Measurements from ENCODE around the gene NUDT16L1. TPM values are rescaled to one million over a fixed set of nuclear protein-coding genes. Genes with fewer than 3 reads are reported as not detected.

The NUDT16L1 gene
- total RNA-seq, 4 donors from 2014 or later = 15.4 to 48.3 (median 33.1) TPM

DNA sequence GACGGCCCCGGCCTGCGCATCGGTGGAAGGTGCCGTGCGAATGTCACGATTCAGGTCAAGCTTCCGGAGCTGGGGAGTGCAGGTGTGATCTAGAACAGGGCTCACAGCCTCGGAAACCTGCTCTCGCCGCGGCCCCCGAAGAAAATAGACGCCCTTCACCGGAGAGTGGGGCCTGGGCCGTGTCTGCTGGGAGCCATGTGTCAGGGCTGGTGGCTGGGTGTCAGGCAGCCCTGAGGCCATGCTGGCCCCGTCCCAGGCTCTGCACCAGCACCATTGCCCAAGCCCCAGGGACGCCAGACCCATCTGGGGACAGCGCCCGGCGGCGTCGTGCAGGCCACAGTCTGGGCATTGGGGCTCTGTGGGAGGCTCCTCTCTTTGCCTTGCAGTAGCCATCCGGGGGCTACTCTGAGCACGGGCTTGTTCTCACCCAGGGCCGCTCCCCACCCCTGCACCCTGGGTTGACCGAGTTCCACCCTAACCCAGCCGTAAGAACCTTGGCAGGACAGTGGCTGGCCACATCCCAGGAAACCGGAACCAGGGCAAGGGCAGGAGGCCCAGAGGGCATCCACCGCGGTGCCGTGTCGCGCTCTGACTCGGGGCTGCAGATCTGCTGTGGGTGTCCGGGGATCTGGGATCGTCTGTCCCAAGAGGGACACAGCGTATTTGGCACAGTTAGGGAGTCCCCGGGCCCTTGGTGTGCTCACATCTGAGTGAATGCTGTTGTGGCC is 5.3 kb upstream of the NUDT16L1 start:
- no peaks in the 10 kb centered on the region for H3K9me3 ChIP-seq
- no peak overlapping the region for H3K27ac ChIP-seq
- H3K27me3 ChIP-seq = no peaks in the 10 kb centered on the region
- H3K4me3 ChIP-seq = no peak overlapping the region
- intact Hi-C loops (cut with DNase I; ENCODE audit: low total_unique reads) = no loop called here
- no peaks in the 10 kb centered on the region for H3K36me3 ChIP-seq
- TF ChIP-seq, protein P1, sequence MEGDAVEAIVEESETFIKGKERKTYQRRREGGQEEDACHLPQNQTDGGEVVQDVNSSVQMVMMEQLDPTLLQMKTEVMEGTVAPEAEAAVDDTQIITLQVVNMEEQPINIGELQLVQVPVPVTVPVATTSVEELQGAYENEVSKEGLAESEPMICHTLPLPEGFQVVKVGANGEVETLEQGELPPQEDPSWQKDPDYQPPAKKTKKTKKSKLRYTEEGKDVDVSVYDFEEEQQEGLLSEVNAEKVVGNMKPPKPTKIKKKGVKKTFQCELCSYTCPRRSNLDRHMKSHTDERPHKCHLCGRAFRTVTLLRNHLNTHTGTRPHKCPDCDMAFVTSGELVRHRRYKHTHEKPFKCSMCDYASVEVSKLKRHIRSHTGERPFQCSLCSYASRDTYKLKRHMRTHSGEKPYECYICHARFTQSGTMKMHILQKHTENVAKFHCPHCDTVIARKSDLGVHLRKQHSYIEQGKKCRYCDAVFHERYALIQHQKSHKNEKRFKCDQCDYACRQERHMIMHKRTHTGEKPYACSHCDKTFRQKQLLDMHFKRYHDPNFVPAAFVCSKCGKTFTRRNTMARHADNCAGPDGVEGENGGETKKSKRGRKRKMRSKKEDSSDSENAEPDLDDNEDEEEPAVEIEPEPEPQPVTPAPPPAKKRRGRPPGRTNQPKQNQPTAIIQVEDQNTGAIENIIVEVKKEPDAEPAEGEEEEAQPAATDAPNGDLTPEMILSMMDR (IDR thresholded peaks at IDR 0.05) = no peak
- no peak for TF ChIP-seq POLR2A (IDR thresholded peaks at IDR 0.05)
- DNase-seq = no peak
- H3K4me1 ChIP-seq = no peaks in the 10 kb centered on the region

DNA sequence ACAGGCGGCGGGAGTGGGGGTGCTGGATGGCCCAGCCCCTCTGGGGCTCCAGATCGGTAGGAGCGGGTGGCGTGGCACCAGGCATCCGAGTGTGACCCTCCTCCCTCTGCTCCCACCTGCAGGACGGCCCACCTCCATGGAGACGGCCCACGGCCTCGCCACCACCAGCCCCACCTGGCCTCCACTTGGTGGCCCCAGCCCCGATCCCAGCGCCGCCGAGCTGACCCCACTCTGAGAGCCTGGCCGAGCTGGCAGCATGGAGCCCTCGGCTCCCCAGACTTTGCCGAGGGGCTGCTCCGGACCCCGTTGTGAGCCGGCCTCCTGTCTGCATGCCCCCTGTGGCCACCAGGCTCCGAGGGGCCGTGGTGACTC is 4.7 kb upstream of the NUDT16L1 start:
- DNase-seq = no peak
- no peaks in the 10 kb centered on the region for H3K36me3 ChIP-seq

DNA sequence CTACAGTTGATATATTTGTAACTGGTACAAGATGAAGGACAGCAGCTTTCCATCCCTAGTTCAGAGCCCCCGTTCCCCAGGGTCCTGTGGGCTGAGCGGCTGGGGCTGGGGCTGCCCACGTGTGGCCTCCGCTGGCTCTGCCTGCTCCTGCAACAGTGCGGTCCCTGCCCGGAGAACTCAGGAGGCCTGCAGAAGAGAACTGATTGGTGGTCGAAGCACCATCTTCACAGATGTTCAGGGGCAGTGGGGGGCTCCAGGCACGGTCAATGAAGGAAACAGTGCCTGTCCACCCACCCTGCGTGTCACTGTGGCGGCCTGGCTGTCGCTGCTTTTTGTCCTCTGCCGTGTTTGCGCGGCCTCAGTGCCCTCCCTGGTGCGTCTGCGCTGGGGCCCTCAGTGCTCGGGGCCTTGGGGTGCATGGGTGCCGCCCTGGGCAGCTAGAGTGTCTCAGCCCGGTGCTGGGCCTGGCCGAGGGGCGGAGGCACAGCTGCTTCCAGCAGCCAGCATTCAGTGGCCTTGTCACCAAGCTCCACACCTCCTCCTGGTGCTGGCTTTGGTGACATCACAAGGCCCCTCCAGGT is 4.2 kb upstream of the NUDT16L1 start:
- H3K27me3 ChIP-seq = no peaks in the 10 kb centered on the region
- DNase-seq = no peak
- no peaks in the 10 kb centered on the region for H3K4me1 ChIP-seq
- no peak overlapping the region for H3K27ac ChIP-seq
- H3K36me3 ChIP-seq = no peaks in the 10 kb centered on the region
- no peak for TF ChIP-seq POLR2A (IDR thresholded peaks at IDR 0.05)
- TF ChIP-seq, protein P1 (IDR thresholded peaks at IDR 0.05) = no peak
- H3K9me3 ChIP-seq = no peaks in the 10 kb centered on the region
- intact Hi-C loops (cut with DNase I; ENCODE audit: low total_unique reads) = no loop called here
- H3K4me3 ChIP-seq = no peak overlapping the region

More for the DNA sequence above, 4.7 kb upstream of the NUDT16L1 start:
- Histone ChIP-seq H3K27ac (no peak overlapping the region), H3K4me1 (no peaks in the 10 kb centered on the region), H3K9me3 (no peaks in the 10 kb centered on the region), H3K4me3 (no peak overlapping the region), H3K27me3 (no peaks in the 10 kb centered on the region)
- intact Hi-C loops (cut with DNase I; ENCODE audit: low total_unique reads) = no loop called here
- TF ChIP-seq, protein P1 (IDR thresholded peaks at IDR 0.05) = no peak
- TF ChIP-seq POLR2A (IDR thresholded peaks at IDR 0.05) = no peak

DNA sequence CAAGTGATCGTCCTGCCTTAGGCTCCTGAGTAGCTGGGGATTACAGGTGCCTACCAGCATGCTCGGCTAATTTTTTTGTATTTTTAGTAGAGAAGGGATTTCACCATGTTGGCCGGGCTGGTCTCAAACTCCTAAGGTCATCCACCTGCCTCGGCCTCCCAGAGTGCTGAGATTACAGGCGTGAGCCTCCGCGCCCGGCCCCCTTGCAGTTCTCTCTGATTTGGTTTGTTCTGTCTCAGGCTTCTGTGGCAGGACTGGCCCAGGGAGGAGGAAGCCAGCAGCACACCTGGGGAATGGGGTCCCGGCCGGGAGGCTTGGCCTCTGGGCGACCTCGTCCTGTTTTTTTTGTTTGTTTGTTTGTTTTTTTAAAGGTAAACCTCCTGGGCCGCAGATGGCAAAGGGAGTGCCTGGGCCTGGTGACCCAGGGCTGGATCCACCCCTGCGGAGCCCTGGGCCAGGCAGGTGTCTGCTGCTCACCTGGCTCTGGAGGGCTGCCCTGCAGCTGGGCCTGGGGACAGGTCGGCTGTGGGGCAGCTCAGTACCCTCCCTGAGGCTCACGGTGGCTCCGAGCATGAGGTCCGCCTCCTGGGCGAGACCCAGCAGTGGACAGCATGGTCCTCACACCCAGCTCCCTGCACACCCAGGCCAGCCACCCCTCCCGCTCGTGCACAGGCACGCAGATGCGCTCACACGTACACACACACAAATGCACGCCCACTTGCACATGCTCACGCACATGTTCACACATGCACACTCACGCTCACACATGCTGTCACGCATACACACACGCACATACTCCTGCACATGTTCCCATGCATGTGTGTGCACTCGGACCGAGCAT is 3.3 kb upstream of the NUDT16L1 start:
- H3K27ac ChIP-seq = no peak overlapping the region
- H3K36me3 ChIP-seq = no peaks in the 10 kb centered on the region
- no peaks in the 10 kb centered on the region for H3K9me3 ChIP-seq
- no peak for DNase-seq
- intact Hi-C loops (cut with DNase I; ENCODE audit: low total_unique reads) = no loop called here
- H3K27me3 ChIP-seq = no peaks in the 10 kb centered on the region
- TF ChIP-seq, protein P1 (IDR thresholded peaks at IDR 0.05) = no peak
- TF ChIP-seq POLR2A (IDR thresholded peaks at IDR 0.05) = no peak
- H3K4me3 ChIP-seq = no peak overlapping the region
- peaks cover 0 to 7% of the 10 kb centered on the region in 2 donors for H3K4me1 ChIP-seq

Measured in uterus (tissue), 4 donors.